Liver (tissue), 9 donors: ENCODE results near the gene SHOX. TPM values are rescaled to one million over a fixed set of nuclear protein-coding genes. Genes with fewer than 3 reads are reported as not detected.

Source experiments
- DNase-seq: peaks from one replicate; pipeline ENCODE4 v3.0.0-alpha.2; 2017; ENCODE audit warnings: low spot score
- H3K27ac ChIP-seq, 2 donors: one replicate each; pipeline ENCODE4 v1.7.0; 2013; ENCODE audit warnings: inconsistent platforms in 2 of 2, low read length in 2 of 2, control low read depth in 1 of 2, low read depth in 1 of 2, mild to moderate bottlenecking in 1 of 2
- H3K27me3 ChIP-seq, 4 donors: one replicate each; pipeline versions ENCODE4 v1.6.1 to v1.7.0; 2013; ENCODE audit warnings: low read length in 3 of 4, inconsistent platforms in 1 of 4, mild to moderate bottlenecking in 1 of 4, moderate library complexity in 1 of 4; ENCODE audit not compliant: control insufficient read depth in 4 of 4, insufficient read depth in 4 of 4
- H3K36me3 ChIP-seq, 4 donors: one replicate each; pipeline versions ENCODE4 v1.6.1 to v1.7.0; 2013; ENCODE audit warnings: low read length in 3 of 4, mild to moderate bottlenecking in 3 of 4, low read depth in 1 of 4, moderate library complexity in 1 of 4; ENCODE audit not compliant: control insufficient read depth in 4 of 4, insufficient read depth in 3 of 4
- H3K4me1 ChIP-seq, 4 donors: one replicate each; pipeline versions ENCODE4 v1.6.1 to v1.7.0; 2013; ENCODE audit warnings: low read length in 3 of 4, mild to moderate bottlenecking in 3 of 4, moderate library complexity in 1 of 4; ENCODE audit not compliant: control insufficient read depth in 4 of 4, insufficient read depth in 4 of 4
- H3K4me3 ChIP-seq, 3 donors: one replicate each; pipeline versions ENCODE4 v1.6.1 to v1.7.0; 2013; ENCODE audit warnings: low read length in 3 of 3, control low read depth in 1 of 3, low read depth in 1 of 3, mild to moderate bottlenecking in 1 of 3
- H3K9ac ChIP-seq, 2 donors: one replicate each; pipeline ENCODE4 v1.7.0; 2013; ENCODE audit warnings: low read length in 2 of 2, mild to moderate bottlenecking in 2 of 2, moderate library complexity in 2 of 2, control low read depth in 1 of 2, low read depth in 1 of 2
- H3K9me3 ChIP-seq, 4 donors: one replicate each; pipeline versions ENCODE4 v1.6.1 to v1.7.0; 2013; ENCODE audit warnings: low read length in 3 of 4; ENCODE audit not compliant: control insufficient read depth in 4 of 4
- EGR1 ChIP-seq, 2 donors: IDR thresholded peaks; 2 replicates each; pipeline ENCODE4 v1.6.1; 2016 to 2018; ENCODE audit warnings: antibody characterized with exemption in 2 of 2, low read depth in 2 of 2
- FOXA1 ChIP-seq: IDR thresholded peaks from 2 replicates; pipeline ENCODE4 v1.6.1; 2016; ENCODE audit warnings: antibody characterized with exemption
- FOXA2 ChIP-seq: IDR thresholded peaks from 2 replicates; pipeline ENCODE4 v1.6.1; 2016; ENCODE audit warnings: antibody characterized with exemption
- GABPA ChIP-seq, 2 donors: IDR thresholded peaks in 1 of 2; conservative IDR thresholded peaks in 1 of 2; 2 replicates each; pipeline ENCODE4 v1.6.1; 2016; ENCODE audit warnings: antibody characterized with exemption in 2 of 2, mild to moderate bottlenecking in 1 of 2, moderate library complexity in 1 of 2
- HNF4A ChIP-seq, 2 donors: conservative IDR thresholded peaks; 2 replicates each; pipeline ENCODE4 v1.6.1; 2016; ENCODE audit warnings: antibody characterized with exemption in 2 of 2, mild to moderate bottlenecking in 2 of 2
- HNF4G ChIP-seq: IDR thresholded peaks from 2 replicates; pipeline ENCODE4 v1.6.1; 2016; ENCODE audit warnings: antibody characterized with exemption
- JUND ChIP-seq, 2 donors: IDR thresholded peaks; 2 replicates each; pipeline ENCODE4 v1.6.1; 2016; ENCODE audit warnings: antibody characterized with exemption in 2 of 2
- NR2F2 ChIP-seq: IDR thresholded peaks from 2 replicates; pipeline ENCODE4 v1.6.1; 2016; ENCODE audit warnings: antibody characterized with exemption
- RAD21 ChIP-seq, 2 donors: IDR thresholded peaks; 2 replicates each; pipeline ENCODE4 v1.6.1; 2016; ENCODE audit warnings: antibody characterized with exemption in 2 of 2, mild to moderate bottlenecking in 2 of 2
- RXRA ChIP-seq, 2 donors: IDR thresholded peaks; 2 replicates each; pipeline ENCODE4 v1.6.1; 2017 to 2018; ENCODE audit warnings: antibody characterized with exemption in 2 of 2, mild to moderate bottlenecking in 1 of 2
- SP1 ChIP-seq: IDR thresholded peaks from 2 replicates; pipeline ENCODE4 v1.6.1; 2018; ENCODE audit warnings: antibody characterized with exemption, mild to moderate bottlenecking
- YY1 ChIP-seq: IDR thresholded peaks from 2 replicates; pipeline ENCODE4 v1.6.1; 2016; ENCODE audit warnings: antibody characterized with exemption, mild to moderate bottlenecking
- WGBS: extraction: QIAGEN DNeasy Blood & Tissue Kit; methylation state at CpG from one replicate; pipeline ENCODE4 v1.1.7; 2013; 5-methylcytosine and 5-hydroxymethylcytosine counted together
- polyA plus RNA-seq, 2 donors: library from polyadenylated mRNA; stranded (reverse) in 1 of 2; unstranded in 1 of 2; fragments of 200-250 nt in 1 of 2; fragments of >200 nt in 1 of 2; fragmentation: Nextera tagmentation in 1 of 2; extraction: Ambion mirVana in 1 of 2; gene quantifications; one replicate each; pipeline versions ENCODE4 v1.2.1 to v1.2.3, GENCODE V29; 2013 to 2015
- total RNA-seq, 2 donors: library from RNA; depleted of rRNA; stranded (reverse); fragments of >200 nt; gene quantifications; one replicate each; pipeline ENCODE4 v1.2.3, GENCODE V29; 2014
- TF ChIP-seq, protein P1 (sequence below): IDR thresholded peaks from 2 replicates; pipeline ENCODE4 v1.6.1; 2016; ENCODE audit warnings: antibody characterized with exemption
- TF ChIP-seq, protein P2 (sequence below): fragments of 150-350 bp; IDR thresholded peaks from 2 replicates; pipeline ENCODE4 v1.5.1; 2017; ENCODE audit warnings: improper control_type of control experiment, low read depth, low read length; ENCODE audit not compliant: missing input control
- TF ChIP-seq, protein P3 (sequence below): IDR thresholded peaks from 2 replicates; pipeline ENCODE4 v1.6.1; 2016; ENCODE audit warnings: antibody characterized with exemption
- TF ChIP-seq, protein P4 (sequence below): IDR thresholded peaks from 2 replicates; pipeline ENCODE4 v1.6.1; 2016; ENCODE audit warnings: antibody characterized with exemption, mild to moderate bottlenecking
- TF ChIP-seq, protein P5 (sequence below): IDR thresholded peaks from 2 replicates; pipeline ENCODE4 v1.6.1; 2016; ENCODE audit warnings: antibody characterized with exemption
- donor health status: healthy.
- donor health status: healthy.
- donor health status: healthy.
- donor health status: healthy.
- donor health status: healthy.

Gene SHOX
- total and polyA plus RNA-seq, 4 donors = not detected

DNA sequence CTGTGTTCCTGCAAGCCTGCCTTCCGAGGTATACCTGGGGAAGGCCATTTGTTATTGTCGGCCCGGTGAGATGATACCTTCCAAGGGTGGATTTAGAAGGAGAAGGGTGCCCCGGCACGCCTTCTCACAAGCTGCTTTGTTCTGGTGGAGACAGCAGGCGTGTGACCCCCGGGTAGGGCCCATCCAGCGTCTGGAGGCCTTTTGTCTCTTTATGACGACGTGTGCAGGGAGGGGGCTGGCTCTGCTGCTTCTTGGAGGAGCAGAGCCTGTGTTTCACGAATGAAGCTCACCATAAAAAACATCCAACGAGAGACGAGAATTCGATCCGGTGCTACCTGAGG, 45.3 kb downstream of the SHOX start:
- H3K9me3 ChIP-seq = no peaks in the 10 kb centered on the region
- no peaks in the 10 kb centered on the region for H3K27me3 ChIP-seq
- no peak overlapping the region for H3K27ac ChIP-seq
- H3K36me3 ChIP-seq = no peaks in the 10 kb centered on the region
- 39% methylated on average over 15 of the region's 15 CpGs for WGBS
- no peak overlapping the region for H3K9ac ChIP-seq
- no peak for DNase-seq
- no peaks in the 10 kb centered on the region for H3K4me1 ChIP-seq
- TF ChIP-seq NR2F2 (no peak), HNF4G (no peak), SP1 (no peak), RXRA (IDR thresholded peaks at IDR 0.05) (no peak), HNF4A (conservative IDR thresholded peaks at IDR 0.05) (no peak), RAD21 (IDR thresholded peaks at IDR 0.05) (no peak), EGR1 (IDR thresholded peaks at IDR 0.05; ENCODE audit: low read depth in 2 of 2) (no peak), GABPA (IDR thresholded peaks at IDR 0.05 in 1 of 2, conservative IDR thresholded peaks at IDR 0.05 in 1 of 2) (no peak), FOXA1 (no peak), YY1 (no peak), FOXA2 (no peak), JUND (IDR thresholded peaks at IDR 0.05) (no peak)
- TF ChIP-seq, protein P1, sequence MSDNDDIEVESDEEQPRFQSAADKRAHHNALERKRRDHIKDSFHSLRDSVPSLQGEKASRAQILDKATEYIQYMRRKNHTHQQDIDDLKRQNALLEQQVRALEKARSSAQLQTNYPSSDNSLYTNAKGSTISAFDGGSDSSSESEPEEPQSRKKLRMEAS = no peak
- TF ChIP-seq, protein P2, sequence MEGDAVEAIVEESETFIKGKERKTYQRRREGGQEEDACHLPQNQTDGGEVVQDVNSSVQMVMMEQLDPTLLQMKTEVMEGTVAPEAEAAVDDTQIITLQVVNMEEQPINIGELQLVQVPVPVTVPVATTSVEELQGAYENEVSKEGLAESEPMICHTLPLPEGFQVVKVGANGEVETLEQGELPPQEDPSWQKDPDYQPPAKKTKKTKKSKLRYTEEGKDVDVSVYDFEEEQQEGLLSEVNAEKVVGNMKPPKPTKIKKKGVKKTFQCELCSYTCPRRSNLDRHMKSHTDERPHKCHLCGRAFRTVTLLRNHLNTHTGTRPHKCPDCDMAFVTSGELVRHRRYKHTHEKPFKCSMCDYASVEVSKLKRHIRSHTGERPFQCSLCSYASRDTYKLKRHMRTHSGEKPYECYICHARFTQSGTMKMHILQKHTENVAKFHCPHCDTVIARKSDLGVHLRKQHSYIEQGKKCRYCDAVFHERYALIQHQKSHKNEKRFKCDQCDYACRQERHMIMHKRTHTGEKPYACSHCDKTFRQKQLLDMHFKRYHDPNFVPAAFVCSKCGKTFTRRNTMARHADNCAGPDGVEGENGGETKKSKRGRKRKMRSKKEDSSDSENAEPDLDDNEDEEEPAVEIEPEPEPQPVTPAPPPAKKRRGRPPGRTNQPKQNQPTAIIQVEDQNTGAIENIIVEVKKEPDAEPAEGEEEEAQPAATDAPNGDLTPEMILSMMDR = no peak
- TF ChIP-seq, protein P3, sequence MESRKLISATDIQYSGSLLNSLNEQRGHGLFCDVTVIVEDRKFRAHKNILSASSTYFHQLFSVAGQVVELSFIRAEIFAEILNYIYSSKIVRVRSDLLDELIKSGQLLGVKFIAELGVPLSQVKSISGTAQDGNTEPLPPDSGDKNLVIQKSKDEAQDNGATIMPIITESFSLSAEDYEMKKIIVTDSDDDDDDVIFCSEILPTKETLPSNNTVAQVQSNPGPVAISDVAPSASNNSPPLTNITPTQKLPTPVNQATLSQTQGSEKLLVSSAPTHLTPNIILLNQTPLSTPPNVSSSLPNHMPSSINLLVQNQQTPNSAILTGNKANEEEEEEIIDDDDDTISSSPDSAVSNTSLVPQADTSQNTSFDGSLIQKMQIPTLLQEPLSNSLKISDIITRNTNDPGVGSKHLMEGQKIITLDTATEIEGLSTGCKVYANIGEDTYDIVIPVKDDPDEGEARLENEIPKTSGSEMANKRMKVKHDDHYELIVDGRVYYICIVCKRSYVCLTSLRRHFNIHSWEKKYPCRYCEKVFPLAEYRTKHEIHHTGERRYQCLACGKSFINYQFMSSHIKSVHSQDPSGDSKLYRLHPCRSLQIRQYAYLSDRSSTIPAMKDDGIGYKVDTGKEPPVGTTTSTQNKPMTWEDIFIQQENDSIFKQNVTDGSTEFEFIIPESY = no peak
- TF ChIP-seq, protein P4, sequence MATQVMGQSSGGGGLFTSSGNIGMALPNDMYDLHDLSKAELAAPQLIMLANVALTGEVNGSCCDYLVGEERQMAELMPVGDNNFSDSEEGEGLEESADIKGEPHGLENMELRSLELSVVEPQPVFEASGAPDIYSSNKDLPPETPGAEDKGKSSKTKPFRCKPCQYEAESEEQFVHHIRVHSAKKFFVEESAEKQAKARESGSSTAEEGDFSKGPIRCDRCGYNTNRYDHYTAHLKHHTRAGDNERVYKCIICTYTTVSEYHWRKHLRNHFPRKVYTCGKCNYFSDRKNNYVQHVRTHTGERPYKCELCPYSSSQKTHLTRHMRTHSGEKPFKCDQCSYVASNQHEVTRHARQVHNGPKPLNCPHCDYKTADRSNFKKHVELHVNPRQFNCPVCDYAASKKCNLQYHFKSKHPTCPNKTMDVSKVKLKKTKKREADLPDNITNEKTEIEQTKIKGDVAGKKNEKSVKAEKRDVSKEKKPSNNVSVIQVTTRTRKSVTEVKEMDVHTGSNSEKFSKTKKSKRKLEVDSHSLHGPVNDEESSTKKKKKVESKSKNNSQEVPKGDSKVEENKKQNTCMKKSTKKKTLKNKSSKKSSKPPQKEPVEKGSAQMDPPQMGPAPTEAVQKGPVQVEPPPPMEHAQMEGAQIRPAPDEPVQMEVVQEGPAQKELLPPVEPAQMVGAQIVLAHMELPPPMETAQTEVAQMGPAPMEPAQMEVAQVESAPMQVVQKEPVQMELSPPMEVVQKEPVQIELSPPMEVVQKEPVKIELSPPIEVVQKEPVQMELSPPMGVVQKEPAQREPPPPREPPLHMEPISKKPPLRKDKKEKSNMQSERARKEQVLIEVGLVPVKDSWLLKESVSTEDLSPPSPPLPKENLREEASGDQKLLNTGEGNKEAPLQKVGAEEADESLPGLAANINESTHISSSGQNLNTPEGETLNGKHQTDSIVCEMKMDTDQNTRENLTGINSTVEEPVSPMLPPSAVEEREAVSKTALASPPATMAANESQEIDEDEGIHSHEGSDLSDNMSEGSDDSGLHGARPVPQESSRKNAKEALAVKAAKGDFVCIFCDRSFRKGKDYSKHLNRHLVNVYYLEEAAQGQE = no peak
- TF ChIP-seq, protein P5, sequence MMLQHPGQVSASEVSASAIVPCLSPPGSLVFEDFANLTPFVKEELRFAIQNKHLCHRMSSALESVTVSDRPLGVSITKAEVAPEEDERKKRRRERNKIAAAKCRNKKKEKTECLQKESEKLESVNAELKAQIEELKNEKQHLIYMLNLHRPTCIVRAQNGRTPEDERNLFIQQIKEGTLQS = no peak
- H3K4me3 ChIP-seq = no peak overlapping the region

DNA sequence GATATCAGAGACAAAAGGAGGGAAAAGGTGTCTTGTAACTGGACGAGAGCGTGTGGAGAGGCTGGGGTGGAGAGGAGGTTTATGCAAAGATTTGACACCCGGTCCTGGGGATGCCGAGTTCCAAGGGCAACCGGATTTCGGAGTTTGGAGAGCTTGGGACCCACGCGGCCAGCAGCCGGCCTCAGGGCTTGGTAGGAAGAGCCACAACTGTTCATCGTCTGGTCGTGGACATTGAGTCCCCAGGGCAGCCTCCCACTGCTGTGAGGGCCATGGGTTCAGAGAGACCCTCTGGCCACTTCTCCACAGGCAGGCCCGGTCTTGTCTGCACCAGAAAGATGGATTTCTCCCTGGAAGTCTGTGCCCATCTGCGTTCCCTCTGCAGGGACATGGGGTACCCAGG, 46.8 kb downstream of the SHOX start:
- no peaks in the 10 kb centered on the region for H3K36me3 ChIP-seq
- no peak overlapping the region for H3K9ac ChIP-seq
- no peaks in the 10 kb centered on the region for H3K9me3 ChIP-seq
- TF ChIP-seq NR2F2 (no peak), RXRA (IDR thresholded peaks at IDR 0.05) (no peak), GABPA (IDR thresholded peaks at IDR 0.05 in 1 of 2, conservative IDR thresholded peaks at IDR 0.05 in 1 of 2) (no peak), HNF4G (no peak), FOXA2 (no peak), FOXA1 (no peak), JUND (IDR thresholded peaks at IDR 0.05) (no peak), HNF4A (conservative IDR thresholded peaks at IDR 0.05) (no peak), EGR1 (IDR thresholded peaks at IDR 0.05; ENCODE audit: low read depth in 2 of 2) (no peak), SP1 (no peak)
- TF ChIP-seq, protein P4 = no peak
- TF ChIP-seq, protein P2 = no peak
- TF ChIP-seq, protein P1 = no peak
- H3K27me3 ChIP-seq = no peaks in the 10 kb centered on the region
- 83% methylated on average over 13 of the region's 13 CpGs for WGBS
- no peak for DNase-seq
- H3K4me1 ChIP-seq = no peaks in the 10 kb centered on the region
- no peak overlapping the region for H3K27ac ChIP-seq
- no peak overlapping the region for H3K4me3 ChIP-seq
